ENCODE data around the gene MS4A6A.

Gene MS4A6A

DNA sequence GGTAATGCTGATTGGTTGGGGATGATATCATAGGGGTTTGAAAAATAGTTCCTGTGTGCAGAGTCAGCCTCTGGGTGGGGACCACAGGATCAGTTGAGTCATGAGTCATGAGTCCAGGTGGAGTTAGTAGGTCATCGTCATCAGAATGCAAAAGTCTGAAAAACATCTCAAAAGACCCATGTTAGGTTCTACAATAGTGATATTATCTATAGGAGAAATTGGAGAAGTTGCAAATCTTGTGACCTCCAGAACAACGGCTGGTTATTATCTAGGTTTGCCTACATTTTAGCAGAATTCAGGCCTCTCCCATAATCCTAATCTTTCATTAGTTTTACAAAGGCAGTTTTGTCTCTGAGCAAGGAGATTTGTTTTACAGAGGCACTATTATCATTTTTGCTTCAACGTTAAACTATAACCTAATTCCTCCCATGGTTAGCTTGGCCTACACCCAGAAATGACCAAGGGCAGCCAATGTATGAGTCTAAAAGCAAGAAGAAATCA is 55.5 kb downstream of the MS4A6A start:
- no peak for DNase-seq

DNA sequence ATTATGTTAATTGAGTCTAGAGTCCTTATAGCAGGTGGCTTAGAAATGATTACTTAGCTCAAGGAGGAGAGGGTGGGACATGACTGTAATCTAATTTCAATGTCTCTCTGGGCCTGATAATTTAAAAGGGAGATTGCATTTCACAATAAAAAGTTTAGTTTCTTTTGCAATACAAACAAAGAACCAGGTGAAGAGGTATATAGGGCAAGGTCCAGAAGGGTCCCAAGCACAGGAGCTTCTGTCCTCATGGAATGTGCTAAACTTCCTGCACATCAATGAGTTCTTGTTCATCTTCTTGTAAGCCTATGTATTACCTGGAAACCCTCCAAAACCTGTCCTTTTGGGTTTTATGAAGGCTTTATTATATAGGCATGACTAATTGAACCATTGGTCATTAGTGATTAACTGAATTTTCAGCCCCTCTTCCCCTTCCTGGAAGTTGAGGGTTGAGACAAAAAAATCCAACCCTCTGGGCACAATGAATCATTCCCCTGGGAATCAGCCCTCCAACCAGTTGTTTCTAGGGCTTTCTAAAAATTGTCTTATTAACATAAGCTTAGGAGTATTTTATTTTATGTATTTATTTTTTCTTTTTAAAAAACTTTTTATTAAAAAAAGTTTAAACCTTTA is 56.8 kb downstream of the MS4A6A start:
- no peak for DNase-seq

DNA sequence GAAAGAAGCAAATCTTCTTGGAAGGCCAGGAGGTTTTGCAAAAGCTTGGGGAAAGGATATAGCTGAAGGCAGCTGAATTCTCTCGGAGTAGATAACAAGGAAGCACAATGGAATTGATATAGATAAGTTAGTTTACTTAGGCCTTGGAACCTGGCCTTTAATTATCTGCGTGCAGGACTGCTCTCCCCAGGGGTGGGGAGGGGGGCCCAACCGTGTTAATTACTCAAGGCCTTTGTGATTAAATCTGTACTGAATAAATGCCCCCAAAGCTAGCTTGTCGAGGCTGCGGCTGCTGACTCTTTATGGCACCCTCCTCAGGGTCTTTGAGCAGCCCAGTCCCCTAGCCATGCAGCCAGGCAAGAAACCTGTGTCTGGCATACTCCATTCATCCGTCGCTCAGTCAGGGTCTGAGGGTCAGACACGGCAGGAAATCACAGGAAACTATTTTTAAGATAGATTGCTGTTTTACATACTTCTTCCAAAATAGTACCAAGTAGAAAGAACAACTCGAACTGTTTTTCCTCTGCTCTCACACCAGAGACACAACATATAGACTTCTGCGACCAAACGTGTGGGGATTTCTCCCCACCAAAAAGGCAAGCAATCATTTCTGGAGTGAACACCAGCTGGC is 58.0 kb downstream of the MS4A6A start:
- DNase-seq = no peak
